Measurements from ENCODE around the gene SPRR5.

Gene SPRR5

GRCh38 chr1:152912471-152912870, 34.5 kb upstream of the SPRR5 start:
- Histone ChIP-seq H3K27me3 (ENCODE audit: control insufficient read depth, insufficient read depth, low read length, poor library complexity, severe bottlenecking) (no peaks in the 10 kb centered on the region), H3K27ac (ENCODE audit: insufficient read depth, low read depth, low read length, poor library complexity, severe bottlenecking) (no peak overlapping the region), H3K4me3 (ENCODE audit: insufficient read depth, low read depth, low read length) (no peak overlapping the region), H3K36me3 (ENCODE audit: control insufficient read depth, insufficient read depth, low read length) (no peaks in the 10 kb centered on the region), H3K4me1 (ENCODE audit: control insufficient read depth, insufficient read depth, low read length) (no peaks in the 10 kb centered on the region), H3K9me3 (ENCODE audit: control insufficient read depth, low read length) (peaks cover 10% of the 10 kb centered on the region)
- 63 to 72% methylated on average over 1 of the region's 1 CpG for WGBS, 2 experiments

- H3K27ac ChIP-seq (ENCODE audit: insufficient read depth, low read depth, low read length, poor library complexity, severe bottlenecking) = no peak overlapping the region
- no peaks in the 10 kb centered on the region for H3K36me3 ChIP-seq (ENCODE audit: control insufficient read depth, insufficient read depth, low read length)
- peaks cover 10% of the 10 kb centered on the region for H3K9me3 ChIP-seq (ENCODE audit: control insufficient read depth, low read length)
- no peaks in the 10 kb centered on the region for H3K4me1 ChIP-seq (ENCODE audit: control insufficient read depth, insufficient read depth, low read length)
- WGBS, 2 experiments = 43 to 56% methylated on average over 5 of the region's 5 CpGs
- H3K27me3 ChIP-seq (ENCODE audit: control insufficient read depth, insufficient read depth, low read length, poor library complexity, severe bottlenecking) = no peaks in the 10 kb centered on the region
- no peak overlapping the region for H3K4me3 ChIP-seq (ENCODE audit: insufficient read depth, low read depth, low read length)
Measured at GRCh38 chr1:152912900-152913299, 34.1 kb upstream of the SPRR5 start.

- Histone ChIP-seq H3K27ac (ENCODE audit: insufficient read depth, low read depth, low read length, poor library complexity, severe bottlenecking) (no peak overlapping the region), H3K4me3 (ENCODE audit: insufficient read depth, low read depth, low read length) (no peak overlapping the region), H3K9me3 (ENCODE audit: control insufficient read depth, low read length) (no peaks in the 10 kb centered on the region), H3K4me1 (ENCODE audit: control insufficient read depth, insufficient read depth, low read length) (no peaks in the 10 kb centered on the region), H3K36me3 (ENCODE audit: control insufficient read depth, insufficient read depth, low read length) (no peaks in the 10 kb centered on the region), H3K27me3 (ENCODE audit: control insufficient read depth, insufficient read depth, low read length, poor library complexity, severe bottlenecking) (no peaks in the 10 kb centered on the region)
- 20 to 27% methylated on average over 2 of the region's 3 CpGs for WGBS, 2 experiments
Measured at GRCh38 chr1:152917794-152918193, 29.2 kb upstream of the SPRR5 start.

GRCh38 chr1:152919071-152919470, 27.9 kb upstream of the SPRR5 start:
- no peak overlapping the region for H3K27ac ChIP-seq (ENCODE audit: insufficient read depth, low read depth, low read length, poor library complexity, severe bottlenecking)
- no peaks in the 10 kb centered on the region for H3K27me3 ChIP-seq (ENCODE audit: control insufficient read depth, insufficient read depth, low read length, poor library complexity, severe bottlenecking)
- H3K9me3 ChIP-seq (ENCODE audit: control insufficient read depth, low read length) = peaks cover 2% of the 10 kb centered on the region
- H3K4me1 ChIP-seq (ENCODE audit: control insufficient read depth, insufficient read depth, low read length) = no peaks in the 10 kb centered on the region
- H3K36me3 ChIP-seq (ENCODE audit: control insufficient read depth, insufficient read depth, low read length) = no peaks in the 10 kb centered on the region
- H3K4me3 ChIP-seq (ENCODE audit: insufficient read depth, low read depth, low read length) = no peak overlapping the region

- 73 to 81% methylated on average over 2 of the region's 2 CpGs for WGBS, 2 experiments
- H3K27ac ChIP-seq (ENCODE audit: insufficient read depth, low read depth, low read length, poor library complexity, severe bottlenecking) = no peak overlapping the region
- H3K4me1 ChIP-seq (ENCODE audit: control insufficient read depth, insufficient read depth, low read length) = no peaks in the 10 kb centered on the region
- H3K27me3 ChIP-seq (ENCODE audit: control insufficient read depth, insufficient read depth, low read length, poor library complexity, severe bottlenecking) = no peaks in the 10 kb centered on the region
- H3K36me3 ChIP-seq (ENCODE audit: control insufficient read depth, insufficient read depth, low read length) = no peaks in the 10 kb centered on the region
- peaks cover 5% of the 10 kb centered on the region for H3K9me3 ChIP-seq (ENCODE audit: control insufficient read depth, low read length)
- H3K4me3 ChIP-seq (ENCODE audit: insufficient read depth, low read depth, low read length) = no peak overlapping the region
Measured at GRCh38 chr1:152924191-152924590, 22.8 kb upstream of the SPRR5 start.

- no peaks in the 10 kb centered on the region for H3K36me3 ChIP-seq (ENCODE audit: control insufficient read depth, insufficient read depth, low read length)
- no peaks in the 10 kb centered on the region for H3K27me3 ChIP-seq (ENCODE audit: control insufficient read depth, insufficient read depth, low read length, poor library complexity, severe bottlenecking)
- no peak overlapping the region for H3K27ac ChIP-seq (ENCODE audit: insufficient read depth, low read depth, low read length, poor library complexity, severe bottlenecking)
- no peaks in the 10 kb centered on the region for H3K4me1 ChIP-seq (ENCODE audit: control insufficient read depth, insufficient read depth, low read length)
- H3K9me3 ChIP-seq (ENCODE audit: control insufficient read depth, low read length) = peaks cover 5% of the 10 kb centered on the region
- no peak overlapping the region for H3K4me3 ChIP-seq (ENCODE audit: insufficient read depth, low read depth, low read length)
- 67 to 71% methylated on average over 3 of the region's 3 CpGs for WGBS, 2 experiments
Measured at GRCh38 chr1:152926091-152926490, 20.9 kb upstream of the SPRR5 start.

GRCh38 chr1:152928671-152929070, 18.3 kb upstream of the SPRR5 start:
- WGBS, 2 experiments = 84 to 97% methylated on average over 3 of the region's 3 CpGs
- H3K36me3 ChIP-seq (ENCODE audit: control insufficient read depth, insufficient read depth, low read length) = no peaks in the 10 kb centered on the region
- H3K9me3 ChIP-seq (ENCODE audit: control insufficient read depth, low read length) = peaks cover 5% of the 10 kb centered on the region
- H3K4me1 ChIP-seq (ENCODE audit: control insufficient read depth, insufficient read depth, low read length) = no peaks in the 10 kb centered on the region
- H3K27me3 ChIP-seq (ENCODE audit: control insufficient read depth, insufficient read depth, low read length, poor library complexity, severe bottlenecking) = no peaks in the 10 kb centered on the region
- no peak overlapping the region for H3K4me3 ChIP-seq (ENCODE audit: insufficient read depth, low read depth, low read length)
- no peak overlapping the region for H3K27ac ChIP-seq (ENCODE audit: insufficient read depth, low read depth, low read length, poor library complexity, severe bottlenecking)

- no peaks in the 10 kb centered on the region for H3K36me3 ChIP-seq (ENCODE audit: control insufficient read depth, insufficient read depth, low read length)
- no peak overlapping the region for H3K4me3 ChIP-seq (ENCODE audit: insufficient read depth, low read depth, low read length)
- 59 to 70% methylated on average over 4 of the region's 4 CpGs for WGBS, 2 experiments
- no peaks in the 10 kb centered on the region for H3K27me3 ChIP-seq (ENCODE audit: control insufficient read depth, insufficient read depth, low read length, poor library complexity, severe bottlenecking)
- H3K27ac ChIP-seq (ENCODE audit: insufficient read depth, low read depth, low read length, poor library complexity, severe bottlenecking) = no peak overlapping the region
- H3K4me1 ChIP-seq (ENCODE audit: control insufficient read depth, insufficient read depth, low read length) = no peaks in the 10 kb centered on the region
- H3K9me3 ChIP-seq (ENCODE audit: control insufficient read depth, low read length) = no peaks in the 10 kb centered on the region
Measured at GRCh38 chr1:152932170-152932811, 14.7 kb upstream of the SPRR5 start.

- no peaks in the 10 kb centered on the region for H3K36me3 ChIP-seq (ENCODE audit: control insufficient read depth, insufficient read depth, low read length)
- no peaks in the 10 kb centered on the region for H3K27me3 ChIP-seq (ENCODE audit: control insufficient read depth, insufficient read depth, low read length, poor library complexity, severe bottlenecking)
- H3K4me1 ChIP-seq (ENCODE audit: control insufficient read depth, insufficient read depth, low read length) = no peaks in the 10 kb centered on the region
- no peak overlapping the region for H3K4me3 ChIP-seq (ENCODE audit: insufficient read depth, low read depth, low read length)
- WGBS, 2 experiments = 58 to 60% methylated on average over 2 of the region's 2 CpGs
- H3K9me3 ChIP-seq (ENCODE audit: control insufficient read depth, low read length) = no peaks in the 10 kb centered on the region
- no peak overlapping the region for H3K27ac ChIP-seq (ENCODE audit: insufficient read depth, low read depth, low read length, poor library complexity, severe bottlenecking)
Measured at GRCh38 chr1:152933196-152933595, 13.8 kb upstream of the SPRR5 start.

- H3K9me3 ChIP-seq (ENCODE audit: control insufficient read depth, low read length) = no peaks in the 10 kb centered on the region
- no peaks in the 10 kb centered on the region for H3K4me1 ChIP-seq (ENCODE audit: control insufficient read depth, insufficient read depth, low read length)
- 76 to 86% methylated on average over 1 of the region's 1 CpG for WGBS, 2 experiments
- H3K36me3 ChIP-seq (ENCODE audit: control insufficient read depth, insufficient read depth, low read length) = no peaks in the 10 kb centered on the region
- H3K27me3 ChIP-seq (ENCODE audit: control insufficient read depth, insufficient read depth, low read length, poor library complexity, severe bottlenecking) = no peaks in the 10 kb centered on the region
- H3K27ac ChIP-seq (ENCODE audit: insufficient read depth, low read depth, low read length, poor library complexity, severe bottlenecking) = no peak overlapping the region
- no peak overlapping the region for H3K4me3 ChIP-seq (ENCODE audit: insufficient read depth, low read depth, low read length)
Measured at GRCh38 chr1:152940614-152941013, 6.4 kb upstream of the SPRR5 start.
